Pancreas (tissue), 10 donors: ENCODE measurements around the gene CTSA. TPM values are rescaled to one million over a fixed set of nuclear protein-coding genes. Genes with fewer than 3 reads are reported as not detected.
"Not testable (repeated sequence)": the region's sequence is repeated elsewhere in the genome, so short reads cannot be mapped to it uniquely, and the experiment has no call there.

Experiments
- ATAC-seq, 4 donors: fragments of 200-7000 bp; cut with Tn5 transposase; one replicate each; pipeline versions ENCODE4 v1.8.0 to v1.9.1; 2020; ENCODE audit warnings: mild to moderate bottlenecking in 4 of 4, moderate library complexity in 4 of 4
- DNase-seq, 6 donors: peaks; one replicate each; pipeline ENCODE4 v3.0.0-alpha.2; 2020
- FAIRE-seq: peaks from 2 replicates; lab custom pipeline; 2012; peaks lifted over from hg19 to GRCh38; lab: Jason Lieb, UNC
- H3K27ac ChIP-seq, 4 donors: fragments of 200-600 bp; sonication (generic); 1 replicate in 3 of 4; 2 replicates in 1 of 4; pipeline versions ENCODE4 v1.5.0 to v1.8.0; 2020
- H3K27me3 ChIP-seq, 4 donors: fragments of 200-600 bp; one replicate each; pipeline ENCODE4 v1.8.0; 2021
- H3K36me3 ChIP-seq, 3 donors: fragments of 200-600 bp; sonication (generic) in 1 of 3; one replicate each; pipeline versions ENCODE4 v1.5.0 to v1.8.0; 2020 to 2021
- H3K4me1 ChIP-seq, 3 donors: fragments of 200-600 bp; one replicate each; pipeline ENCODE4 v1.8.0; 2021
- H3K4me3 ChIP-seq, 4 donors: fragments of 200-600 bp; sonication (generic) in 2 of 4; one replicate each; pipeline versions ENCODE4 v1.5.0 to v1.8.0; 2020 to 2021
- H3K9me3 ChIP-seq, 4 donors: fragments of 200-600 bp; one replicate each; pipeline ENCODE4 v1.8.0; 2021
- WGBS, 2 donors: extraction: QIAGEN DNeasy Blood & Tissue Kit; methylation state at CpG; one replicate each; pipeline ENCODE4 v1.1.7; 2013; 5-methylcytosine and 5-hydroxymethylcytosine counted together
- intact Hi-C, 3 donors: fragments of 100-400 bp; cut with DNase I; formaldehyde crosslinking; loops; one replicate each; pipeline versions ENCODE4 v1.11.1 to v1.14.2; 2022
- polyA plus RNA-seq, 2 donors: library from polyadenylated mRNA; stranded (reverse); fragments of 200-250 nt; gene quantifications; one replicate each; pipeline ENCODE4 v1.2.3, GENCODE V29; 2013
- total RNA-seq, 6 donors: library from RNA; stranded (reverse); fragmentation: NEBNext Ultra II Directional in 4 of 6; extraction: Animal tissue kit (Norgen Biotek cat#: 25700) in 4 of 6; gene quantifications; one replicate each; pipeline versions ENCODE4 v1.2.1 to v1.2.4, GENCODE V29; 2021 to 2023
- TF ChIP-seq, protein P1 (sequence below), 4 donors: fragments of 200-600 bp; sonication (generic) in 3 of 4; IDR thresholded peaks; one replicate each; pipeline versions ENCODE4 v1.5.0 to v1.8.0; 2021; ENCODE audit warnings: antibody characterized with exemption in 4 of 4
- donor health status: healthy with polysubstance abuse.
- donor health status: DM: no; HTN: no; CAD: no; lungs with moderate emphysema.
- donor health status: DM: no; HTN: no; CAD: no.
- donor health status: control.
- donor health status: control.
- donor health status: Bipolar disorder and iron deficiency.
- donor health status: DM: yes; HTN: yes; CAD: no.
- donor health status: DM: no; HTN: no; CAD: no.
- donor health status: DM: no; HTN: no; CAD: no.
- donor health status: DM: yes; HTN: yes; CAD: no.

CTSA gene
- total and polyA plus RNA-seq, 8 donors: 27.6 to 103 (median 55.9) TPM

- no peak overlapping the region for H3K27ac ChIP-seq
- H3K4me1 ChIP-seq: no peaks in the 10 kb centered on the region
- TF ChIP-seq, protein P1, sequence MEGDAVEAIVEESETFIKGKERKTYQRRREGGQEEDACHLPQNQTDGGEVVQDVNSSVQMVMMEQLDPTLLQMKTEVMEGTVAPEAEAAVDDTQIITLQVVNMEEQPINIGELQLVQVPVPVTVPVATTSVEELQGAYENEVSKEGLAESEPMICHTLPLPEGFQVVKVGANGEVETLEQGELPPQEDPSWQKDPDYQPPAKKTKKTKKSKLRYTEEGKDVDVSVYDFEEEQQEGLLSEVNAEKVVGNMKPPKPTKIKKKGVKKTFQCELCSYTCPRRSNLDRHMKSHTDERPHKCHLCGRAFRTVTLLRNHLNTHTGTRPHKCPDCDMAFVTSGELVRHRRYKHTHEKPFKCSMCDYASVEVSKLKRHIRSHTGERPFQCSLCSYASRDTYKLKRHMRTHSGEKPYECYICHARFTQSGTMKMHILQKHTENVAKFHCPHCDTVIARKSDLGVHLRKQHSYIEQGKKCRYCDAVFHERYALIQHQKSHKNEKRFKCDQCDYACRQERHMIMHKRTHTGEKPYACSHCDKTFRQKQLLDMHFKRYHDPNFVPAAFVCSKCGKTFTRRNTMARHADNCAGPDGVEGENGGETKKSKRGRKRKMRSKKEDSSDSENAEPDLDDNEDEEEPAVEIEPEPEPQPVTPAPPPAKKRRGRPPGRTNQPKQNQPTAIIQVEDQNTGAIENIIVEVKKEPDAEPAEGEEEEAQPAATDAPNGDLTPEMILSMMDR (IDR thresholded peaks at IDR 0.05): no peak
- no peak overlapping the region for H3K4me3 ChIP-seq
- H3K27me3 ChIP-seq: no peaks in the 10 kb centered on the region
- ATAC-seq: no peak
- 95% methylated on average over 5 of the region's 5 CpGs for WGBS, 2 donors
- no peak for DNase-seq
- no peaks in the 10 kb centered on the region for H3K36me3 ChIP-seq
- H3K9me3 ChIP-seq: no peaks in the 10 kb centered on the region
- intact Hi-C loops: no loop called here
- no peak for FAIRE-seq
These were observed 24.7 kb upstream of the CTSA start for GRCh38 chr20:45866454-45866853.

- TF ChIP-seq, protein P1 (IDR thresholded peaks at IDR 0.05): no peak
- Histone ChIP-seq H3K36me3 (no peaks in the 10 kb centered on the region), H3K27me3 (no peaks in the 10 kb centered on the region), H3K27ac (no peak overlapping the region), H3K9me3 (no peaks in the 10 kb centered on the region), H3K4me1 (no peaks in the 10 kb centered on the region), H3K4me3 (no peak overlapping the region)
- ATAC-seq: peak in 1 of 4 donors; percentile 48
- 63% methylated on average over 6 of the region's 6 CpGs for WGBS, 2 donors
- FAIRE-seq: no peak
- intact Hi-C loops: no loop called here
- no peak for DNase-seq
These were observed 23.9 kb upstream of the CTSA start for GRCh38 chr20:45867136-45867818.

DNA sequence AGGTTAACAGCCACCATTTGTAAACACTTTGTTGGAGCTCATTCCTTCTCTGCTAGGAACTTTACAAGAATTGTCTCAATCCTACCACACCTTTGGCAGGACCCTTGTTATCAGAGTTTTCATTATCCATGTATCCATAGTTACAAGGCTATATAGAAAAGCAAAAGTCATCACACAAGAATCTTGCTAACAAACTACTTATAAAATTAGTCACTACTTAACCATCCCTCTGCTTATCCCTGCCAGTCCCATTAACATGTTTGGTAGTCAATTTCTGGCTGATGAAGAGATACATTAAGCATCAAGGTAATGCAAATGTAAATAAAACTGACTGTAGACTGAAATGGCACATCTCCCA lies 23.3 kb upstream of the CTSA start:
- no peaks in the 10 kb centered on the region for H3K36me3 ChIP-seq
- DNase-seq (no peak), ATAC-seq (no peak), FAIRE-seq (no peak)
- TF ChIP-seq, protein P1 (IDR thresholded peaks at IDR 0.05): no peak
- intact Hi-C loops: no loop called here
- H3K4me1 ChIP-seq: no peaks in the 10 kb centered on the region
- no peak overlapping the region for H3K4me3 ChIP-seq
- no peak overlapping the region for H3K27ac ChIP-seq
- no peaks in the 10 kb centered on the region for H3K27me3 ChIP-seq
- H3K9me3 ChIP-seq: no peaks in the 10 kb centered on the region

GRCh38 chr20:45872626-45873025 lies 18.5 kb upstream of the CTSA start:
- Histone ChIP-seq H3K36me3 (peaks cover 0 to 6% (median 0%) of the 10 kb centered on the region in 3 donors), H3K4me3 (no peak overlapping the region), H3K9me3 (no peaks in the 10 kb centered on the region), H3K27ac (no peak overlapping the region), H3K27me3 (no peaks in the 10 kb centered on the region), H3K4me1 (no peaks in the 10 kb centered on the region)
- FAIRE-seq (no peak), ATAC-seq (no peak), DNase-seq (no peak)
- TF ChIP-seq, protein P1 (IDR thresholded peaks at IDR 0.05): no peak
- WGBS, 2 donors: 90 to 93% methylated on average over 4 of the region's 4 CpGs
- intact Hi-C loops: no loop called here

- Histone ChIP-seq H3K9me3 (no peaks in the 10 kb centered on the region), H3K4me3 (no peak overlapping the region), H3K4me1 (no peaks in the 10 kb centered on the region), H3K36me3 (peaks cover 0 to 15% (median 0%) of the 10 kb centered on the region in 3 donors), H3K27ac (no peak overlapping the region), H3K27me3 (no peaks in the 10 kb centered on the region)
- intact Hi-C loops: no loop called here
- 15 to 21% methylated on average over 1 of the region's 1 CpG for WGBS, 2 donors
- TF ChIP-seq, protein P1 (IDR thresholded peaks at IDR 0.05): no peak
- ATAC-seq (no peak), DNase-seq (no peak), FAIRE-seq (no peak)
These were observed 17.6 kb upstream of the CTSA start for GRCh38 chr20:45873409-45874103.

DNA sequence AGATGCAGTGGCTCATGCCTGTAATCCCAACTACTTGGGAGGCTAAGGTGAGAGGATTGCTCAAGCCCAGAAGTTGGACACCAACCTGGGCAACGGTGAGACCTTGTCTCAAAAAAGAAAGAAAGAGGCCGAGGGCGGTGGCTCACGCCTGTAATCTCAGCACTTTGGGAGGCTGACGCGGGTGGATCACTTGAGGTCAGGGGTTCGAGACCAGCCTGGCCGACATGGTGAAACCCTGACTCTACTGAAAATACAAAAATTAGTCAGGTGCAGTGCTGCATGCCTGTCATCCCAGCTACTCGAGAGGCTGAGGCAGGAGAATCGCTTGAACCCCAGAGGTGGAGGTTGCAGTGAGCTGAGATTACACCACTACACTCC lies 17.0 kb upstream of the CTSA start:
- H3K36me3 ChIP-seq: peaks cover 0 to 16% (median 0%) of the 10 kb centered on the region in 3 donors
- FAIRE-seq, ATAC-seq, intact Hi-C loops, H3K27ac ChIP-seq, H3K4me1 ChIP-seq, H3K4me3 ChIP-seq, H3K9me3 ChIP-seq, H3K27me3 ChIP-seq, DNase-seq: not testable (repeated sequence)
- WGBS, 2 donors: 91 to 95% methylated on average over 10 of the region's 10 CpGs
